Left lung (tissue), 10 donors: Measurements from ENCODE around the gene OPCML. TPM values are rescaled to one million over a fixed set of nuclear protein-coding genes. Genes with fewer than 3 reads are reported as not detected.

Experiments
- ATAC-seq: fragments of 200-7000 bp; cut with Tn5 transposase; one replicate; pipeline ENCODE4 v1.9.1; 2020; ENCODE audit warnings: moderate library complexity
- DNase-seq, 4 donors: peaks; one replicate each; pipeline ENCODE4 v3.0.0-alpha.2; 2013 to 2020
- H3K27ac ChIP-seq, 2 donors: fragments of 200-600 bp; sonication (generic) in 1 of 2; one replicate each; pipeline versions ENCODE4 v1.5.0 to v1.8.0; 2020 to 2021
- H3K27me3 ChIP-seq, 2 donors: fragments of 200-600 bp; sonication (generic) in 1 of 2; one replicate each; pipeline versions ENCODE4 v1.5.0 to v1.8.0; 2020 to 2021
- H3K36me3 ChIP-seq, 2 donors: fragments of 200-600 bp; sonication (generic) in 1 of 2; one replicate each; pipeline versions ENCODE4 v1.5.0 to v1.8.0; 2020 to 2021
- H3K4me1 ChIP-seq, 2 donors: fragments of 200-600 bp; one replicate each; pipeline ENCODE4 v1.8.0; 2021
- H3K4me3 ChIP-seq, 2 donors: fragments of 200-600 bp; sonication (generic) in 1 of 2; one replicate each; pipeline versions ENCODE4 v1.5.0 to v1.8.0; 2020 to 2021; ENCODE audit warnings: mild to moderate bottlenecking in 1 of 2
- H3K9me3 ChIP-seq, 2 donors: fragments of 200-600 bp; sonication (generic) in 1 of 2; one replicate each; pipeline versions ENCODE4 v1.5.0 to v1.8.0; 2020 to 2021
- CTCF ChIP-seq, 2 donors: fragments of 200-600 bp; sonication (generic) in 1 of 2; IDR thresholded peaks; one replicate each; pipeline versions ENCODE4 v1.5.0 to v1.8.0; 2021; ENCODE audit warnings: antibody characterized with exemption in 2 of 2
- intact Hi-C, 2 donors: fragments of 100-400 bp; cut with DNase I; formaldehyde crosslinking; loops; one replicate each; pipeline versions ENCODE4 v1.11.2 to v1.14.2; 2022
- polyA plus RNA-seq, 6 donors: library from polyadenylated mRNA; unstranded; fragments of 120-200 nt; gene quantifications; one replicate each; pipeline ENCODE4 v1.2.1, GENCODE V29; 2013; ENCODE audit not compliant: insufficient read length in 6 of 6
- total RNA-seq, 2 donors: library from RNA; stranded (reverse); fragmentation: NEBNext Ultra II Directional; extraction: Animal tissue kit (Norgen Biotek cat#: 25700); gene quantifications; one replicate each; pipeline ENCODE4 v1.2.1, GENCODE V29; 2021
- donor health status: DM: no; HTN: yes; CAD: no.
- donor health status: DM: no; HTN: no; CAD: no.

OPCML gene
- total and polyA plus RNA-seq, 8 donors = 0.98 to 5.3 (median 1.9) TPM; not detected in 2

GRCh38 chr11:132561937-132562336 lies 970.4 kb downstream of the OPCML start:
- Histone ChIP-seq H3K9me3 (no peaks in the 10 kb centered on the region), H3K27me3 (no peaks in the 10 kb centered on the region), H3K27ac (no peak overlapping the region), H3K4me1 (no peaks in the 10 kb centered on the region), H3K4me3 (no peak overlapping the region), H3K36me3 (no peaks in the 10 kb centered on the region)
- intact Hi-C loops = no loop called here
- no peak for TF ChIP-seq CTCF (IDR thresholded peaks at IDR 0.05)
- no peak for DNase-seq
- peak; percentile 77 for ATAC-seq

GRCh38 chr11:132559331-132560036 lies 972.8 kb downstream of the OPCML start:
- DNase-seq (no peak), ATAC-seq (no peak)
- intact Hi-C loops = no loop called here
- H3K4me3 ChIP-seq = no peak overlapping the region
- no peak overlapping the region for H3K27ac ChIP-seq
- no peak for TF ChIP-seq CTCF (IDR thresholded peaks at IDR 0.05)
- no peaks in the 10 kb centered on the region for H3K9me3 ChIP-seq
- no peaks in the 10 kb centered on the region for H3K36me3 ChIP-seq
- H3K4me1 ChIP-seq = no peaks in the 10 kb centered on the region
- H3K27me3 ChIP-seq = no peaks in the 10 kb centered on the region

GRCh38 chr11:132556316-132556715 lies 976.0 kb downstream of the OPCML start:
- Histone ChIP-seq H3K4me3 (no peak overlapping the region), H3K9me3 (peaks cover 0 to 9% of the 10 kb centered on the region in 2 donors), H3K27me3 (no peaks in the 10 kb centered on the region), H3K27ac (no peak overlapping the region), H3K4me1 (no peaks in the 10 kb centered on the region), H3K36me3 (no peaks in the 10 kb centered on the region)
- DNase-seq (no peak), ATAC-seq (no peak)
- TF ChIP-seq CTCF (IDR thresholded peaks at IDR 0.05) = no peak
- intact Hi-C loops = no loop called here

GRCh38 chr11:132555617-132556016 lies 976.7 kb downstream of the OPCML start:
- intact Hi-C loops = no loop called here
- TF ChIP-seq CTCF (IDR thresholded peaks at IDR 0.05) = no peak
- Histone ChIP-seq H3K4me3 (no peak overlapping the region), H3K27ac (no peak overlapping the region), H3K9me3 (peaks cover 0 to 9% of the 10 kb centered on the region in 2 donors), H3K27me3 (no peaks in the 10 kb centered on the region), H3K4me1 (no peaks in the 10 kb centered on the region), H3K36me3 (no peaks in the 10 kb centered on the region)
- ATAC-seq = no peak
- DNase-seq = no peak

GRCh38 chr11:132551016-132551415 lies 981.3 kb downstream of the OPCML start:
- H3K4me3 ChIP-seq = no peak overlapping the region
- TF ChIP-seq CTCF (IDR thresholded peaks at IDR 0.05) = no peak
- no peak for ATAC-seq
- intact Hi-C loops = no loop called here
- no peaks in the 10 kb centered on the region for H3K27me3 ChIP-seq
- DNase-seq = no peak
- H3K27ac ChIP-seq = no peak overlapping the region
- peaks cover 0 to 9% of the 10 kb centered on the region in 2 donors for H3K9me3 ChIP-seq
- H3K4me1 ChIP-seq = no peaks in the 10 kb centered on the region
- no peaks in the 10 kb centered on the region for H3K36me3 ChIP-seq
